Stimulated activated naive CD4-positive, alpha-beta T cell (primary cell): ENCODE data around the gene SGMS1.

Source experiments
- DNase-seq, 6 experiments: peaks; one replicate each; lab custom pipeline; 2025; lab: John Stamatoyannopoulos, UW

SGMS1 gene

GRCh38 chr10:50613150-50613549, 10.6 kb downstream of the SGMS1 start:
- DNase-seq, result no peak

- no peak for DNase-seq
These were observed 13.4 kb downstream of the SGMS1 start for GRCh38 chr10:50610368-50610767.

- DNase-seq, result no peak
These were observed 16.3 kb downstream of the SGMS1 start for GRCh38 chr10:50607356-50607925.

- no peak for DNase-seq
These were observed 17.8 kb downstream of the SGMS1 start for GRCh38 chr10:50605951-50606270.

- no peak for DNase-seq
These were observed 18.3 kb downstream of the SGMS1 start for GRCh38 chr10:50605269-50605950.

GRCh38 chr10:50604809-50605208, 18.9 kb downstream of the SGMS1 start:
- DNase-seq, result no peak

GRCh38 chr10:50604049-50604640, 19.6 kb downstream of the SGMS1 start:
- DNase-seq, result no peak

- no peak for DNase-seq
These were observed 20.5 kb downstream of the SGMS1 start for GRCh38 chr10:50603151-50603850.

GRCh38 chr10:50601974-50602373, 21.8 kb downstream of the SGMS1 start:
- no peak for DNase-seq

GRCh38 chr10:50600831-50601477, 22.8 kb downstream of the SGMS1 start:
- no peak for DNase-seq

- no peak for DNase-seq
These were observed 23.5 kb downstream of the SGMS1 start for GRCh38 chr10:50600286-50600685.

GRCh38 chr10:50596897-50597296, 26.9 kb downstream of the SGMS1 start:
- DNase-seq, result no peak

GRCh38 chr10:50596456-50596855, 27.3 kb downstream of the SGMS1 start:
- no peak for DNase-seq

GRCh38 chr10:50595785-50596184, 28.0 kb downstream of the SGMS1 start:
- no peak for DNase-seq

GRCh38 chr10:50593523-50594376, 30.0 kb downstream of the SGMS1 start:
- DNase-seq, result no peak

GRCh38 chr10:50592961-50593418, 30.8 kb downstream of the SGMS1 start:
- DNase-seq, result no peak

- no peak for DNase-seq
These were observed 32.8 kb downstream of the SGMS1 start for GRCh38 chr10:50590935-50591334.

GRCh38 chr10:50586740-50587088, 37.0 kb downstream of the SGMS1 start:
- no peak for DNase-seq

- DNase-seq, result no peak
These were observed 37.6 kb downstream of the SGMS1 start for GRCh38 chr10:50585921-50586739.
